Endothelial cell of umbilical vein (primary cell): ENCODE data around the gene AK8. TPM values are rescaled to one million over a fixed set of nuclear protein-coding genes. Genes with fewer than 3 reads are reported as not detected.

Experiments used
- BruUV-seq: library from RNA; stranded (reverse); fragments of 400-500 nt; replicated peaks from 2 replicates; lab custom pipeline; 2021; lab: Mats Ljungman, UMichigan
- CTCF ChIA-PET: fragments of 300-600, 350-600 bp; sonication (Branson Sonifier 250); formaldehyde crosslinking; loops from one replicate; lab custom pipeline; 2021; ENCODE audit warnings: antibody characterized with exemption, inconsistent platforms; lab: Charles Lee
- POLR2A ChIA-PET: fragments of 300-600, 350-600 bp; sonication (Branson Sonifier 250); formaldehyde crosslinking; loops from one replicate; lab custom pipeline; 2021; ENCODE audit warnings: antibody characterized with exemption, inconsistent platforms; lab: Charles Lee
- DNase-seq: peaks from one replicate; pipeline ENCODE4 v3.0.0-alpha.2; 2011; ENCODE audit warnings: low read depth, low spot score
- FAIRE-seq: peaks from 2 replicates; lab custom pipeline; 2011; peaks lifted over from hg19 to GRCh38; lab: Jason Lieb, UNC
- H2AFZ ChIP-seq: 2 replicates; pipeline ENCODE4 v1.6.0; 2012; ENCODE audit warnings: low read depth, low read length, control low read depth, inconsistent platforms
- H3K27ac ChIP-seq: 2 replicates; pipeline ENCODE4 v1.5.1; 2011; ENCODE audit warnings: low read depth, mild to moderate bottlenecking, control low read depth, low read length, moderate library complexity; ENCODE audit not compliant: insufficient read depth
- H3K27me3 ChIP-seq, 2 experiments: 2 replicates each; pipeline versions ENCODE4 v1.6.0 to v1.6.1; 2011; ENCODE audit warnings: low read length in 2 of 2, mixed read lengths in 1 of 2; ENCODE audit not compliant: control insufficient read depth in 2 of 2, insufficient read depth in 2 of 2
- H3K36me3 ChIP-seq, 2 experiments: 2 replicates in 1 of 2; 3 replicates in 1 of 2; pipeline ENCODE4 v1.5.1; 2011; ENCODE audit warnings: low read length in 2 of 2, mild to moderate bottlenecking in 1 of 2, moderate library complexity in 1 of 2; ENCODE audit not compliant: control insufficient read depth in 2 of 2, insufficient read depth in 2 of 2; ENCODE audit errors: extremely low read depth in 1 of 2
- H3K4me1 ChIP-seq: 3 replicates; pipeline ENCODE4 v1.5.1; 2011; ENCODE audit warnings: mild to moderate bottlenecking, low read length; ENCODE audit not compliant: control insufficient read depth, insufficient read depth; ENCODE audit errors: extremely low read depth
- H3K4me2 ChIP-seq: 2 replicates; pipeline ENCODE4 v1.6.1; 2011; ENCODE audit warnings: low read length, control low read depth, mixed read lengths; ENCODE audit not compliant: insufficient read depth
- H3K4me3 ChIP-seq, 3 experiments: fragments of 200-600 bp in 1 of 3; sonication (generic), shearing (Covaris generic) in 1 of 3; replicated peaks in 1 of 3; 2 replicates each; pipeline ENCODE4 v1.5.1; 2011 to 2016; ENCODE audit warnings: control low read depth in 3 of 3, low read length in 3 of 3, mild to moderate bottlenecking in 2 of 3, inconsistent platforms in 1 of 3, low read depth in 1 of 3, moderate library complexity in 1 of 3; ENCODE audit not compliant: insufficient read depth in 1 of 3
- H3K79me2 ChIP-seq: 2 replicates; pipeline ENCODE4 v1.6.0; 2012; ENCODE audit warnings: low read length, inconsistent platforms; ENCODE audit not compliant: control insufficient read depth, insufficient read depth
- H3K9ac ChIP-seq: replicated peaks from 2 replicates; pipeline ENCODE3; 2011; ENCODE audit warnings: low read length, control low read depth; ENCODE audit not compliant: insufficient read depth; ENCODE audit errors: extremely low read depth
- H3K9me1 ChIP-seq: replicated peaks from 3 replicates; pipeline ENCODE4 v1.6.0; 2011; ENCODE audit warnings: mild to moderate bottlenecking, low read length; ENCODE audit not compliant: control insufficient read depth, insufficient read depth; ENCODE audit errors: extremely low read depth
- H3K9me3 ChIP-seq: replicated peaks from 2 replicates; pipeline ENCODE4 v1.5.1; 2012; ENCODE audit warnings: low read length, inconsistent platforms; ENCODE audit not compliant: control insufficient read depth, insufficient read depth
- H4K20me1 ChIP-seq: replicated peaks from 2 replicates; pipeline ENCODE3; 2011; ENCODE audit warnings: mild to moderate bottlenecking, low read length; ENCODE audit not compliant: control insufficient read depth, insufficient read depth; ENCODE audit errors: extremely low read depth
- CTCF ChIP-seq, 2 donors: IDR thresholded peaks; 1 replicate in 1 of 2; 2 replicates in 1 of 2; pipeline ENCODE4 v1.5.1; 2011; ENCODE audit warnings: low read length in 2 of 2, mild to moderate bottlenecking in 2 of 2, moderate library complexity in 2 of 2, control low read depth in 1 of 2, inconsistent platforms in 1 of 2, low read depth in 1 of 2; ENCODE audit not compliant: insufficient read depth in 1 of 2; ENCODE audit errors: extremely low read depth in 1 of 2
- EZH2 ChIP-seq: IDR thresholded peaks from 2 replicates; pipeline ENCODE4 v1.6.1; 2012; ENCODE audit warnings: borderline replicate concordance, low read depth, mild to moderate bottlenecking, moderate library complexity, low read length, inconsistent platforms; ENCODE audit not compliant: severe bottlenecking
- FOS ChIP-seq: IDR thresholded peaks from 2 replicates; pipeline ENCODE4 v1.6.1; 2011; ENCODE audit warnings: mild to moderate bottlenecking, low read length, moderate library complexity, borderline replicate concordance; ENCODE audit not compliant: insufficient read depth
- GATA2 ChIP-seq: IDR thresholded peaks from 2 replicates; pipeline ENCODE4 v1.7.0; 2011; ENCODE audit warnings: low read depth, mild to moderate bottlenecking, moderate library complexity, mixed read lengths, low read length; ENCODE audit not compliant: insufficient read length, insufficient read depth
- JUN ChIP-seq: IDR thresholded peaks from 2 replicates; pipeline ENCODE4 v1.6.1; 2011; ENCODE audit warnings: borderline replicate concordance, low read depth; ENCODE audit not compliant: insufficient read length, insufficient read depth
- MAX ChIP-seq: IDR thresholded peaks from 2 replicates; pipeline ENCODE4 v1.6.1; 2011; ENCODE audit not compliant: insufficient read depth, insufficient read length
- MYC ChIP-seq: IDR thresholded peaks from one replicate; pipeline ENCODE4 v1.6.1; 2011; ENCODE audit warnings: mild to moderate bottlenecking, low read depth, low read length
- POLR2A ChIP-seq: IDR thresholded peaks from 2 replicates; pipeline ENCODE4 v1.6.1; 2012; ENCODE audit warnings: low read depth, mild to moderate bottlenecking, control low read depth, low read length
- POLR2AphosphoS5 ChIP-seq: IDR thresholded peaks from 2 replicates; pipeline ENCODE4 v1.6.1; 2012; ENCODE audit warnings: low read depth, mild to moderate bottlenecking, control low read depth, low read length, moderate library complexity; ENCODE audit not compliant: insufficient read depth
- dilution Hi-C: fragments of 300-500 bp; cut with MboI; formaldehyde crosslinking; loops from one replicate; pipeline ENCODE4 v1.15.0; 2019; ENCODE audit warnings: low sequenced_read_pairs; ENCODE audit not compliant: extremely low pct_ligation_motif_present
- intact Hi-C: fragments of 100-400 bp; cut with micrococcal nuclease; formaldehyde crosslinking; loops from one replicate; pipeline ENCODE4 v1.10.0; 2022
- polyA plus RNA-seq, 4 experiments: library from polyadenylated mRNA; depleted of rRNA in 3 of 4; stranded (reverse) in 3 of 4; unstranded in 1 of 4; fragments of >200 nt; gene quantifications; 2 replicates each; pipeline versions ENCODE4 v1.2.1 to v1.2.3, GENCODE V29; 2011 to 2012; ENCODE audit warnings: missing spikeins in 1 of 4
- total RNA-seq: library from RNA; stranded (reverse); gene quantifications from 2 replicates; pipeline ENCODE4 v1.2.3, GENCODE V29; 2021

AK8 gene
- total and polyA plus RNA-seq, 2 donors (not counting 3 experiments of a cell fraction or from before 2014, with no cell fraction given) = 0.06 TPM; not detected in 1

- intact Hi-C loops = no loop called here
- no peak for FAIRE-seq
- ChIA-PET CTCF (interaction anchor here (0.6 to 3.6 kb wide), 2 partner anchors 9 to 35 kb away, joined by 3 to 25 read pairs; no protein-coding TSS in a partner anchor), POLR2A (no interaction called here)
- no peak overlapping the region for H2AFZ ChIP-seq
- no peak overlapping the region for H3K27ac ChIP-seq
- TF ChIP-seq POLR2AphosphoS5 (no peak), EZH2 (no peak), MAX (no peak), GATA2 (no peak), MYC (no peak)
- no peaks in the 10 kb centered on the region for H3K9me1 ChIP-seq
- no peaks in the 10 kb centered on the region for H4K20me1 ChIP-seq
- no peak overlapping the region for H3K4me2 ChIP-seq
- H3K79me2 ChIP-seq = no peaks in the 10 kb centered on the region
- no peaks in the 10 kb centered on the region for H3K27me3 ChIP-seq
- no peak overlapping the region for H3K4me3 ChIP-seq
- no TSS peak for BruUV-seq
- no peaks in the 10 kb centered on the region for H3K4me1 ChIP-seq
- DNase-seq = no peak
- dilution Hi-C loops = no loop called here
- H3K9ac ChIP-seq = no peak overlapping the region
- peaks cover 3 to 20% of the 10 kb centered on the region in 2 experiments for H3K36me3 ChIP-seq
- H3K9me3 ChIP-seq = no peaks in the 10 kb centered on the region
These were observed 14.3 kb upstream of the AK8 start for GRCh38 chr9:132892400-132892799.

GRCh38 chr9:132888151-132888550, 10.1 kb upstream of the AK8 start:
- Histone ChIP-seq H3K9ac (no peak overlapping the region), H2AFZ (no peak overlapping the region), H4K20me1 (no peaks in the 10 kb centered on the region), H3K4me3 (no peak overlapping the region), H3K9me1 (no peaks in the 10 kb centered on the region), H3K79me2 (no peaks in the 10 kb centered on the region), H3K4me2 (no peak overlapping the region), H3K36me3 (no peaks in the 10 kb centered on the region), H3K9me3 (no peaks in the 10 kb centered on the region), H3K27me3 (no peaks in the 10 kb centered on the region), H3K27ac (no peak overlapping the region), H3K4me1 (no peaks in the 10 kb centered on the region)
- TF ChIP-seq CTCF (IDR thresholded peaks at IDR 0.05; ENCODE audit: extremely low read depth in 1 of 2, insufficient read depth in 1 of 2, low read depth in 1 of 2, low read length in 2 of 2) = no peak
- TF ChIP-seq GATA2 = no peak
- TF ChIP-seq POLR2A = no peak
- TF ChIP-seq JUN = no peak
- no peak for TF ChIP-seq EZH2
- TF ChIP-seq POLR2AphosphoS5 = no peak
- no peak for TF ChIP-seq MAX
- no peak for TF ChIP-seq MYC
- TF ChIP-seq FOS = no peak
- ChIA-PET POLR2A (no interaction called here), CTCF (no interaction called here)
- BruUV-seq = no TSS peak
- DNase-seq = no peak
- intact Hi-C loops = no loop called here
- no peak for FAIRE-seq
- dilution Hi-C loops = no loop called here
